Neural progenitor cell (in vitro differentiated cells): ENCODE data around the gene ELSPBP1. TPM values are rescaled to one million over a fixed set of nuclear protein-coding genes. Genes with fewer than 3 reads are reported as not detected.
A peak's percentile ranks its signal among the peaks of the same experiment; 100 is the strongest.
"Not testable (repeated sequence)": the region's sequence is repeated elsewhere in the genome, so short reads cannot be mapped to it uniquely, and the experiment has no call there.

ENCODE experiments used
- DNase-seq: peaks from one replicate; pipeline ENCODE4 v3.0.0-alpha.2; 2016; ENCODE audit warnings: low spot score
- H2AFZ ChIP-seq: fragments of 200-600 bp; sonication (generic); replicated peaks from 2 replicates; pipeline ENCODE4 v1.6.1; 2016; ENCODE audit warnings: antibody characterized with exemption
- H3F3A ChIP-seq: fragments of 200-600 bp; sonication (generic); 2 replicates; pipeline ENCODE4 v1.6.1; 2016; ENCODE audit warnings: antibody characterized with exemption, low read depth
- H3K27ac ChIP-seq: fragments of 200-600 bp; sonication (generic); 2 replicates; pipeline ENCODE4 v1.5.1; 2016; ENCODE audit warnings: mild to moderate bottlenecking
- H3K27me3 ChIP-seq: fragments of 200-600 bp; sonication (generic); 2 replicates; pipeline ENCODE4 v1.6.1; 2016; ENCODE audit warnings: mild to moderate bottlenecking, moderate library complexity
- H3K36me3 ChIP-seq: fragments of 200-600 bp; sonication (generic); 2 replicates; pipeline ENCODE4 v1.5.1; 2016
- H3K4me1 ChIP-seq: fragments of 200-600 bp; sonication (generic); 2 replicates; pipeline ENCODE4 v1.6.1; 2016; ENCODE audit warnings: mixed run types
- H3K4me2 ChIP-seq: fragments of 200-600 bp; sonication (generic); 2 replicates; pipeline ENCODE4 v1.6.1; 2016
- H3K4me3 ChIP-seq: fragments of 200-600 bp; sonication (generic); 2 replicates; pipeline ENCODE4 v1.5.1; 2016
- H3K79me2 ChIP-seq: fragments of 200-600 bp; sonication (generic); 2 replicates; pipeline ENCODE4 v1.6.1; 2016; ENCODE audit warnings: low read depth
- H3K9ac ChIP-seq: fragments of 200-600 bp; sonication (generic); 2 replicates; pipeline ENCODE4 v1.6.1; 2016
- H3K9me3 ChIP-seq: fragments of 200-600 bp; sonication (generic); 2 replicates; pipeline ENCODE4 v1.5.1; 2016; ENCODE audit warnings: low read depth
- H4K20me1 ChIP-seq: fragments of 200-600 bp; sonication (generic); 2 replicates; pipeline ENCODE4 v1.6.1; 2016; ENCODE audit warnings: low read depth
- H3K27ac Mint-ChIP-seq: 3 replicates; pipeline ENCODE4 v1.8.0; 2021; ENCODE audit warnings: mixed read lengths
- H3K27me3 Mint-ChIP-seq: 2 replicates; pipeline ENCODE4 v1.8.0; 2022; ENCODE audit warnings: low read depth, mild to moderate bottlenecking, inconsistent platforms, moderate library complexity, mixed read lengths; ENCODE audit not compliant: insufficient read depth
- H3K36me3 Mint-ChIP-seq: 3 replicates; pipeline ENCODE4 v1.8.0; 2021; ENCODE audit warnings: mixed read lengths
- H3K4me1 Mint-ChIP-seq: 3 replicates; pipeline ENCODE4 v1.8.0; 2021; ENCODE audit warnings: mixed read lengths
- H3K4me3 Mint-ChIP-seq: 3 replicates; pipeline ENCODE4 v1.8.0; 2021; ENCODE audit warnings: mild to moderate bottlenecking, moderate library complexity, mixed read lengths
- H3K9me3 Mint-ChIP-seq: 3 replicates; pipeline ENCODE4 v1.8.0; 2020; ENCODE audit warnings: mixed read lengths
- CTCF ChIP-seq: fragments of 200-600 bp; sonication (generic); IDR thresholded peaks from 2 replicates; pipeline ENCODE4 v1.5.1; 2017; ENCODE audit warnings: antibody characterized with exemption, mild to moderate bottlenecking
- EZH2 ChIP-seq: fragments of 200-600 bp; sonication (generic); IDR thresholded peaks from 2 replicates; pipeline ENCODE4 v1.6.1; 2017; ENCODE audit warnings: antibody characterized with exemption, mild to moderate bottlenecking, moderate library complexity
- EZH2phosphoT487 ChIP-seq: fragments of 200-600 bp; sonication (generic); IDR thresholded peaks from 2 replicates; pipeline ENCODE4 v1.6.1; 2017; ENCODE audit warnings: antibody characterized with exemption
- total RNA-seq: library from RNA; depleted of rRNA; stranded (reverse); fragments of >200 nt; gene quantifications from 2 replicates; pipeline ENCODE4 v1.2.3, GENCODE V29; 2015; ENCODE audit warnings: low replicate concordance

The ELSPBP1 gene
- total RNA-seq, 1 donor from 2014 or later, result not detected

GRCh38 chr19:48064509-48064908 is 70.1 kb downstream of the ELSPBP1 start:
- H3K4me3 ChIP-seq, result no peak overlapping the region

GRCh38 chr19:48069435-48069834 is 75.0 kb downstream of the ELSPBP1 start:
- H3K4me3 ChIP-seq, result no peak overlapping the region
- H3K9ac ChIP-seq, result no peak overlapping the region
- Mint-ChIP-seq H3K27me3 (peaks cover 11% of the 10 kb centered on the region), H3K4me1 (no peaks in the 10 kb centered on the region), H3K4me3 (no peak overlapping the region), H3K36me3 (no peaks in the 10 kb centered on the region), H3K9me3 (peaks cover 4% of the 10 kb centered on the region), H3K27ac (no peak overlapping the region)
- no peak overlapping the region for H3K4me2 ChIP-seq
- no peaks in the 10 kb centered on the region for H3K4me1 ChIP-seq
- no peak overlapping the region for H2AFZ ChIP-seq
- no peaks in the 10 kb centered on the region for H3K27me3 ChIP-seq
- no peak for DNase-seq
- no peaks in the 10 kb centered on the region for H3K79me2 ChIP-seq
- H3K27ac ChIP-seq, result no peak overlapping the region
- H3F3A ChIP-seq, result no peaks in the 10 kb centered on the region
- H4K20me1 ChIP-seq, result no peaks in the 10 kb centered on the region
- H3K36me3 ChIP-seq, result no peaks in the 10 kb centered on the region
- H3K9me3 ChIP-seq, result no peaks in the 10 kb centered on the region
- TF ChIP-seq EZH2phosphoT487, result no peak
- TF ChIP-seq CTCF, result peak; percentile 11

More at GRCh38 chr19:48064509-48064908, 70.1 kb downstream of the ELSPBP1 start:
- Histone ChIP-seq H3K9ac (no peak overlapping the region), H3K27me3 (no peaks in the 10 kb centered on the region), H3K9me3 (no peaks in the 10 kb centered on the region), H3K79me2 (no peaks in the 10 kb centered on the region), H3K4me2 (no peak overlapping the region), H3K27ac (no peak overlapping the region), H3F3A (no peaks in the 10 kb centered on the region), H4K20me1 (no peaks in the 10 kb centered on the region), H2AFZ (no peak overlapping the region), H3K36me3 (no peaks in the 10 kb centered on the region), H3K4me1 (no peaks in the 10 kb centered on the region)
- TF ChIP-seq EZH2phosphoT487, result no peak
- no peak for TF ChIP-seq EZH2
- no peak for TF ChIP-seq CTCF
- peaks cover 4% of the 10 kb centered on the region for H3K27me3 Mint-ChIP-seq
- H3K9me3 Mint-ChIP-seq, result peaks cover 6% of the 10 kb centered on the region
- DNase-seq, result no peak
- no peak overlapping the region for H3K27ac Mint-ChIP-seq
- no peaks in the 10 kb centered on the region for H3K36me3 Mint-ChIP-seq
- H3K4me1 Mint-ChIP-seq, result no peaks in the 10 kb centered on the region
- H3K4me3 Mint-ChIP-seq, result no peak overlapping the region

- not testable (repeated sequence) for H2AFZ ChIP-seq, H3K4me1 Mint-ChIP-seq, H4K20me1 ChIP-seq, H3K27ac ChIP-seq, H3K27me3 ChIP-seq, H3F3A ChIP-seq, H3K36me3 Mint-ChIP-seq, DNase-seq, H3K9ac ChIP-seq, H3K9me3 Mint-ChIP-seq, H3K36me3 ChIP-seq, H3K4me3 ChIP-seq, H3K4me3 Mint-ChIP-seq, H3K4me2 ChIP-seq, H3K9me3 ChIP-seq, H3K4me1 ChIP-seq, H3K79me2 ChIP-seq, H3K27ac Mint-ChIP-seq
- H3K27me3 Mint-ChIP-seq, result peaks cover 11% of the 10 kb centered on the region
Observed at GRCh38 chr19:48070177-48070769, 75.8 kb downstream of the ELSPBP1 start.

Other genes starting within 250 kb of the ELSPBP1 start
- 101 and 172 TPM in 2 replicates for gene NOP53, start 249.1 kb upstream of the ELSPBP1 start, total RNA-seq
- 234 and 422 TPM in 2 replicates for gene SELENOW, start 215.9 kb upstream of the ELSPBP1 start, total RNA-seq
- gene TPRX1, start 190.1 kb upstream of the ELSPBP1 start, total RNA-seq, result not detected in 2 replicates
- gene CRX, start 172.7 kb upstream of the ELSPBP1 start, total RNA-seq, result 0.19 and 0.22 TPM in 2 replicates
- not detected in 2 replicates for gene TPRX2, start 135.4 kb upstream of the ELSPBP1 start, total RNA-seq
- not detected in 2 replicates for gene SULT2A1, start 108.3 kb upstream of the ELSPBP1 start, total RNA-seq
- gene BSPH1, start 2.5 kb upstream of the ELSPBP1 start, total RNA-seq, result not detected in 2 replicates
- gene CABP5, start 49.4 kb downstream of the ELSPBP1 start, total RNA-seq, result not detected in 2 replicates
- gene PLA2G4C, start 116.2 kb downstream of the ELSPBP1 start, total RNA-seq, result not detected in 2 replicates
- 40.0 and 88.9 TPM in 2 replicates for gene LIG1, start 175.7 kb downstream of the ELSPBP1 start, total RNA-seq
- gene ZSWIM9, start 176.0 kb downstream of the ELSPBP1 start, total RNA-seq, result 0.36 and 4.2 TPM in 2 replicates